ENCODE data around the gene DNAH17. TPM values are rescaled to one million over a fixed set of nuclear protein-coding genes. Genes with fewer than 3 reads are reported as not detected.

The DNAH17 gene
- total RNA-seq, 1 donor from 2014 or later: not detected

DNA sequence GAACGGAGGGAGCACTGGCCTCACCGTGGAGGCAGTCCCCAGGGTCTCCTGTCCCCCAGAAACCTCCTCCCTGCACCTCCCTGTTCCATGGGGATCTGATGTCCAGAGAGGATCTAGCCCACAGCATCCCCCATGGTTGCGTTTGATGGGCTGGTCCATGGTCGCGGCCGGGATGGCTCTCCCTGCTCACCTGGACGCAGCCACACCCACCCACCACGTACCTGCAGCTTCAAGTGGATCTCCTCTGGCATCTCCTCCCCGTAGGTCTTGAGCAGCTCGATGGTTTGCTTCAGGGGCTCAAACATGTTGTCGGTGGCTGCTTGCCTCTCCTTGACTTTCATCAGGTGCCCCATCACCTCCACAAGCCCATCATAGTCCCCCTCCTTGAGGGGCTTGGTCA lies 47.9 kb downstream of the DNAH17 start:
- intact Hi-C loops (cut with micrococcal nuclease): no loop called here
- Histone ChIP-seq H3K27me3 (ENCODE audit: low read depth) (no peaks in the 10 kb centered on the region), H3K9me3 (replicated peaks) (no peaks in the 10 kb centered on the region), H3K4me1 (no peaks in the 10 kb centered on the region), H3K4me3 (no peak overlapping the region), H3K27ac (replicated peaks) (no peak overlapping the region), H3K36me3 (no peaks in the 10 kb centered on the region)
- no peak for TF ChIP-seq CTCF (IDR thresholded peaks at IDR 0.05; ENCODE audit: borderline replicate concordance)
- DNase-seq: no peak

- Histone ChIP-seq H3K4me1 (no peaks in the 10 kb centered on the region), H3K9me3 (replicated peaks) (no peaks in the 10 kb centered on the region), H3K36me3 (no peaks in the 10 kb centered on the region), H3K27me3 (ENCODE audit: low read depth) (no peaks in the 10 kb centered on the region), H3K27ac (replicated peaks) (no peak overlapping the region), H3K4me3 (no peak overlapping the region)
- intact Hi-C loops (cut with micrococcal nuclease): no loop called here
- no peak for DNase-seq
- TF ChIP-seq CTCF (IDR thresholded peaks at IDR 0.05; ENCODE audit: borderline replicate concordance): no peak
Observed at GRCh38 chr17:78528541-78528940, 48.7 kb downstream of the DNAH17 start.

DNA sequence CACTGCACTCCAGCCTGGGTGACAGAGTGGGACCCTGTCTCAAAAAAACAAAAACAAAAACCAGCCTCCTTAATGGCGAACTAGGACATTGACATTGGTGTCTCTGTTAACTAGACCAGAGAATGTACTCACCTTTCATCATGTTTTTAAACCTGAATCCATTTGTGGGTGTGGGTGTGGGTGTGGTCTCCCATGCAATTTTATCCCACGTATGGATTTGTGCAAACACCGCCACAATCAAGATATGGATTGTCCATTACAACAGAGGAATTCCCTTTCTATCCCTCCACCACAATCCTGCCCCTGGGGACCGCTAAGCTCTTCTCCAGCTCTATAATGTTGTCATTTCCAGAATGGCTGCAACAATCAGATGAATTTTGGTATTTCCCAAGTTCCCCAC lies 49.9 kb downstream of the DNAH17 start:
- no peak for DNase-seq
- Histone ChIP-seq H3K27ac (replicated peaks) (no peak overlapping the region), H3K4me3 (no peak overlapping the region), H3K27me3 (ENCODE audit: low read depth) (no peaks in the 10 kb centered on the region), H3K4me1 (no peaks in the 10 kb centered on the region), H3K36me3 (no peaks in the 10 kb centered on the region), H3K9me3 (replicated peaks) (no peaks in the 10 kb centered on the region)
- intact Hi-C loops (cut with micrococcal nuclease): no loop called here
- TF ChIP-seq CTCF (IDR thresholded peaks at IDR 0.05; ENCODE audit: borderline replicate concordance): no peak

DNA sequence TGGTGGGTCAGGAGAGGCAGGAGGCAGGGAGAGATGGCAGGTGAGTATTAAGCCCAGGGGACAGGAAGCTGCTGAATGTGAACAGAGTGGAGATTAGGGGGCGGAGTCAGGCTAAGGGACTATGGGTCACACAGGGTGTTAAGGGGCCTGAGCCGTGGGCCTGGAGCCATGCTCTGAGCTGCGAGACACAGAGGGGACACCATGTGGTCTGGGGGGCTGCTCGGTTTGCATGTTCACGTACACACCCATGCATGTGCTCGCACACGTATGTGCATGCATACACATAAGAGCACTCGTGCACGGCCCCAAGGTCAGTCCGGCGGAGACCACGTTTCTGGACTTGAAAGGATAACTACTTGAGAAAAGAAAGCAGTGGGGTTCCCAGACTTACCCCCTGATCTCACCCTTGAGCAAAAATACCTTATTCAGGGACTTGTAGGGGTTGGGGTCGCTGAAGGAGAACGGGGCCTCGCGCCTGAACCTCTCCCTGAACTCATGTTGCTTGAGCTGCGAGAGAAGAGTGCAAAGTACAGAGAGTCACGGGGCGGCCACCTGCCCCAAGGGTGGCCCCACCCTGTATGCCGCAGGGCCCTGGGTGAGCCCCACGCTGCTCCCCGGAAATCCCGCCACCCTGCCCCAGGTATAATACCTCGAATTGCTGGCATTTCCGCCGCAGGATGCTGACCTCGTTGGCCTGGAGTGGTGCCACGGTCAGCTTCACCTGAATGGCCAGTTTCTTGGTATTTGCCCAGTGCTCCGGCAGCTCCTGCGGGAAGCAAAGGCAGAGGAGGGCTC lies 50.8 kb downstream of the DNAH17 start:
- Histone ChIP-seq H3K36me3 (no peaks in the 10 kb centered on the region), H3K4me3 (no peak overlapping the region), H3K9me3 (replicated peaks) (no peaks in the 10 kb centered on the region), H3K27ac (replicated peaks) (no peak overlapping the region), H3K27me3 (ENCODE audit: low read depth) (no peaks in the 10 kb centered on the region), H3K4me1 (no peaks in the 10 kb centered on the region)
- intact Hi-C loops (cut with micrococcal nuclease): no loop called here
- no peak for TF ChIP-seq CTCF (IDR thresholded peaks at IDR 0.05; ENCODE audit: borderline replicate concordance)
- DNase-seq: no peak

- H3K36me3 ChIP-seq: no peaks in the 10 kb centered on the region
- H3K9me3 ChIP-seq (replicated peaks): no peaks in the 10 kb centered on the region
- H3K27ac ChIP-seq (replicated peaks): no peak overlapping the region
- H3K27me3 ChIP-seq (ENCODE audit: low read depth): no peaks in the 10 kb centered on the region
- H3K4me3 ChIP-seq: no peak overlapping the region
- TF ChIP-seq CTCF (IDR thresholded peaks at IDR 0.05; ENCODE audit: borderline replicate concordance): no peak
- DNase-seq: no peak
- H3K4me1 ChIP-seq: no peaks in the 10 kb centered on the region
- intact Hi-C loops (cut with micrococcal nuclease): no loop called here
Observed at GRCh38 chr17:78525511-78526160, 51.6 kb downstream of the DNAH17 start.
